ENCODE data around the gene MRPL37.
"Not testable (repeated sequence)": the region's sequence is repeated elsewhere in the genome, so short reads cannot be mapped to it uniquely, and the experiment has no call there.

The MRPL37 gene

DNA sequence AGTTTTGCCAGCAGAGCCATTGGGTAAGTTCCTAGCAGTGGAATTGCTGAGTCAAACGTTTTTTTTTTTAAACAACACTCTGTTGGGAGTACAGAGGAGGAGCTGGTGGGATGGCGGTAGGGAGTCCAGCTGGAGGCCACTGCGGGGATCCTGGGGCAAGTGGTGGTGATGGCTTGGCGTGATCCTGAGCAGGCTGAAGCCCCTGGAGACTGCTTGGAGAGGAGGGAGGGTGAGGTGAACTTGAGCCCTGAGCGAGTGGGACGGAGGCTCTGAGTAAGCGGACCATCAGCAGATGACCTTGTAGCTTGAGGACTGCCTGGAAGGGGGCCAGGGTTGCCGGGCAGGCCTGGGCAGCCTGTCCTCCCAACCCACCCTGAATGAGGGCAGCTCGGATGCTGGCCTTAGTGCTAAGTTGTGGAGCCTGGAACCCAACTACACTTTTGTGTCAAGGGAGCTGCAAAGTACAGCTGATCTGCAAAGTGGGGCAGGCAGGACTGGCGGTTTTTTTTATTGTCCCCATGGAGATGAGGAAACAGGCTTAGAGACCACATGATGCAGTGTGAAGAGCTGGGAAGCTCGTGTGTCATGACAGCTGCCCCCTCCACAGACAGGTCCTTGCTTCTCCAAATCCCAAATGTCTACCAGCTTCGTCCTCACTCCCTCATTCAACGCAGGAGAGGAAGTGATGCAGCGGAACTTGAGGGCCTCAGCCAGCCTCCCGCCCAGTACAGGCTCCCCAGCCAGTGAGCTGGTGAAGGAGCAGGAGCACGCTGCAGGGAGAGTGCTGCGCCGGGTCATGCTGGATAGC, 20.2 kb downstream of the MRPL37 start:
- peak; percentile 27 for DNase-seq

DNA sequence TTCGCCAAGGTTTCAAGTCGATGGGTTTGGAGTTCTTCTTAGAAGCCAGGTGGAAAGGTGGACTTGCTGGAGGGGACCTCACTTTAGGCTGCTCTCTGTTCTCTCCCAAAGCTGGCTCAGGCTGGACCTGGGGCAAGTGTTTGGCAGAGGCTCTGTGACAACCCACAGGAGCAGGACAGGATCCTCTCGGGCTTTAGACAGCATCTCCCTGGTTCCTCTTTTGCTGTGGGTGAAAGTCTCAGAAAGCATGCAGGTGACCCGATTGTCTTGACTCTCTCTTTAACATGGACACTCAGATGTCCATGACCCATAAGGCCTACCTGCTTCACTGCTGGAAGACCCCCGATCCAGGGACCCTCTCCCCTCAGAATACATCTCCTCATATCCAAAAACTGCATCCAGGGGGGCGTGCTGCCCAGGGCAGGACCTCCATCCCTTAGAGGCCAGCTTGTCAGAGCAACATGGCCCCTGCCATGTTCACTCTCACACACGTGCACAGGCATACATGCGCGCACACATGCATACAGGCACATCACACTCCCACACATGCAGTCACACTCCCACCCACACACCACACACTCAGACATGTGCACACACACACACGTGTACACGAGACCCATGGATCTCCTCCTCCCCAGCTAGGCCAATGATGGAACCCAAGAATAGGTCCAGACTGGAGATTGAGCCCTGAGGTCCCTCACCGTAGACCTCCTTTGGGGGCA, 21.3 kb downstream of the MRPL37 start:
- DNase-seq = no peak

DNA sequence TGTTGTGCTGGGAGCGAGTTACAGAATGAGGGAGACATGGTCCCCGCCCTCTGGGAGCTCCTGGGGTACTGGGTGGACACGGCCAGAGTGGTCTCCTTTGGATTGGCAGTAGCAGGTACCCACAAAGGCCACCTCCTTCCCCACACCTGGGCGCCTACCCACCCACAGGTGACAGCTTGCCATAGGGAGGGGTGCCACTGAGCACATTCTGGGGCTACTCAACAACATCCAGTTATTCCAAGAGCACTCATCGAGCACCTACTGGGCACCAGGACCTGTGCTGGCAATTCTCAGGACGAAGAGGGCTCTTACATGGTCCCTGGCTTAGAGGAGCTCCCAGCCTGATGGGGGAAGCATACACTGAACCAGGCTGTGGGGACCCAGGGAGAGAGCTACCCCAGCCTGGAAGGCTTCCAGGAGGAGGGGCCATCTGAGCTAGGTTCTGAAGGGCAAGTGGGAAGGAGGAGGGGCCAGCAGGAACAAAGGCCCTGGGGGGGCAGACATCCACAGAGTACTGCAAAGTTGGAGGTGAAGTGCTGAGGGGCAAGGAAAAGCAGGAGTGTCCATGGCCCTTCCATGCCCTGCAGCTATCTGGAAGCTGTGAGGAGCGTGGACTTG, 22.0 kb downstream of the MRPL37 start:
- DNase-seq = no peak

DNA sequence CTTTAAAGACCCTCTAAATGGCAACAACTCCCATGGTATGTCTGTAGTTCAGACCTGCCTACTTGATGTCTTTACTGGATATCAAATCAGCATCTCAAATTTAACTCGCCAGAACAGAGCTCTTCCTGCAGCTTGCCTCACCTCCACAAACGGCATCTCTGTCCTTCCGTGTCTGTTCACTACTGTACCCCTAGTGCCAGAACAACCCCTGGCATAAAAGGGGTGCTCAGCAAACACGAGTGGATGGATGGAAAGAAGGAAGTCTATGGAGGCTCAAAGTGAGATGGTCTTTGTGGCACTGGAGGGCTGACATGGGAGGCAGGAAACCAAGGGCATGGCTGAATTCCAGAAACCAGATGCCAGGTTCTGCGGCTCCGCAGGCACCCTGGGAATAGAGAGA, 22.7 kb downstream of the MRPL37 start:
- DNase-seq = no peak

DNA sequence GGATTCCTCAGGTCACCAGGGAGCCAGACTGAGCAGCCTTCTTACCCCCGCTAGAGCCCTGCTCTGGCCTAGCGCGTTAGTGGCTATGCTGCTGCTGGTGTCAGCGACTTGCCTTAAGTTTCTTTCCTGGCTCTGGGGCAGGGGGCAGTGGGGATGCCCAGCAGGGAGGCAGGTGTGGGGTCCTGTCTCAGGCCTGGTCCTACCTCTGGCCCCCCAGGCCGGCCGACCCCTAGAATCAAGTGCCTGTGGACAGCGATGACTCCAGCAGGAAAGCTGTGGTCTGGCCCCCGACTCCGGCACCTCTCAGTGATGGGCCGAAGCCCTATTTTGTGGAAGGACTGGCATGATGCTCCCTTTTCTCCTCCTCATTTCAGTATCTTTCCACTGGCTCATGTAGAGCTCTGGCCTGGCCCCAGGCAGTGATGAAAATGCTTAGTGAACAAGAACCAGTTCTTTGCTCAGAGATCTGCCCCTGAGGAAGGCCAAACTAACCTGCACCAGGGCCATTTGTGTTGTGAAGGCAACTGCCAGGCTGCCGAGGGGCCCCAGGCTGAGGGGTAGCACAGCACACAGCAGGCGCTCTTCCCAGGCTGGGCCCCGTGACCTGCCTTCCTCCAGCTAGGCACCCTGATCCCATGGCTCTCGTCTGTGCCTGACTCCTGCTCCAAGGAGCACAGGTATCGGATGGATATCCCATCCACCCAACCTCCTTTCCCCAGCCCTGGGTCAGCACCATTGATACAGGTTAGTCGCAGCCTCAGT, 23.7 kb downstream of the MRPL37 start:
- DNase-seq = no peak

DNA sequence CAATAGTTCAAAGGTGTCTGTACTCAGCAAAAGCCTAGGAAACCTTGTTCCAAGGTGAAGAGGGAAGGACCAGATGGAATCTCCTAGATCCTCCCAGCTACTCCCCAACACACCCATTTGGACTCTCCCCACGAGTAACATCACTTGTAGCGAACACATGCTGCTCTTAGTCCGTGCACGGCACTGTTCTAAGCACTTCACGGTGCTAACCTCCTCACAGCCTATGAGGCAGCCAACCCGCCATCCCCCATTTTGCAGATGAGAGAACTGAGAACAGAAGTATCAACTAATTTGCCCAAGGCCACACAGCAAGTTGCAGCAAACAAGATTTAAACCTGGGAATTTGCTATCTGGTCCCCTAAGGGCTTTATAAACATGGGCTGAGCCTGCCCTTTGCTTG, 24.3 kb downstream of the MRPL37 start:
- no peak for DNase-seq

DNA sequence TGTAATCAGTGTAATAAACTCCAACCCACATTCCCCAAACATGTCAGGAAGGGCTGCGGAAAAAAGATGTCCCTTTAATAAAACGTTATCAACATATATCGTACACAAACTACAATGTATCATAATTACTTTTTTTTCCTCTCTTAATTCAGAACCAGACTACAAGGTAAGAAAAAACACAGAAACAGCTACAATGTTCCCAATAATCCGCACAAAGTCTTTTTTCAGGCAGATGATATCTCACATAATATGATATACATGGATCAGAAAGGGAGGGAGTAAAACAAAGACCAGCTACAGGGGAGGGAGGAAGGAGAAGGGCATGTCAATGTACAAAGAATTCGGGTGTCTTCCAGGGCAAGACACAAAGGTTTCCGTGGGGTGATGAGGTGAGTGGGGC, 25.4 kb downstream of the MRPL37 start:
- DNase-seq = no peak

DNA sequence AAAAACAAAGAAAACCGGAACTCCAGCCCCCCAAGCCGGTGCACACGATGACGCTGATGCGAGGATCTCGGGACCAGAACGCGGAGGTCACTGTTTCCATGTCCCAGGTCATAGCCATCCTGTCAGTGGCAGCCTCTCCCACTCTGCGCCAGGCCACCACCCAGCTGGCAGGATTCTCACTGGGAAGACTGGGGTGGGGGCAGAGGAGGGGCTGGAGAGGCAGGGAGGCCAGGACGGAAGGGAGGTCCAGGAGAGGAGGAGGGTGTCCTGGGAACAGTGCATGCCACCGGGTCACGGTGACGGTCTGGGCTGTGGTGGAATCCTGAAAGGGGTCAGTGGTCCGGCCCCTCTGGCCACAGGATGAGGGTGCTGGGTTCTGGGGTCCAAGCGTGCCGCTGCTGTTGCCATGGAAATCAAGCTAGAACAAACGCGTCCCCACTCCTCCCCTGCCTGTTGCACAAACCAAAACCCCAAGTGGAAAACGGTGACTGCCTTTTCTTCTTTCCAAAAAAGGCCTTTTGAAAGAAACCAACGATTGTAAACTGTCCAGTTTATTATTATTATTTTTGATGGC, 26.1 kb downstream of the MRPL37 start:
- no peak for DNase-seq

DNA sequence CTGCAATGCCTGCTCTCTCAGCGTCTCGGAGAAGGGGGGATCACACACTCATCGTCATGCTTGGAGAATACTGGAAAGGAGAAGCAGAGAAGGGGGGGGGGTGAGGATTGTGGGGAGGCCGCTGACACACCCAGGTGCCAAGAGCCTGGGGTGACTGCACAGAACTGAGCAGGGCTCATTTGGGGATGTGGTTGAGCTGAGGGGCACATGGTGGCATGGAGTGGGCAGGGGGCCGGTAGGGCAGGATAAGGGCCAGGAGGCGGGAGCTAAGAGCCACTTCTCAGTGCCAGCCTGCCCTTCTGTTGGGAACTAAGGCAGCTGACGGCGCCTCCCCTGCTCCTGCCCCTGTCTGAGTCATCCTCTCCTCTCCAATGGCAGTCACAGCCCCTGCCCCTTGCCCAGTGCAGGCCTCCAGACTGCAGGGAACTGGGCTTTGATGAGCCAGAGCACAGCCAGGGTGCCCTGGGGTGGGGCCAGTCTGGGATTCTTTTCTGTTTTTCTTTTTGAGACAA, 27.2 kb downstream of the MRPL37 start:
- DNase-seq = peak; percentile 8

DNA sequence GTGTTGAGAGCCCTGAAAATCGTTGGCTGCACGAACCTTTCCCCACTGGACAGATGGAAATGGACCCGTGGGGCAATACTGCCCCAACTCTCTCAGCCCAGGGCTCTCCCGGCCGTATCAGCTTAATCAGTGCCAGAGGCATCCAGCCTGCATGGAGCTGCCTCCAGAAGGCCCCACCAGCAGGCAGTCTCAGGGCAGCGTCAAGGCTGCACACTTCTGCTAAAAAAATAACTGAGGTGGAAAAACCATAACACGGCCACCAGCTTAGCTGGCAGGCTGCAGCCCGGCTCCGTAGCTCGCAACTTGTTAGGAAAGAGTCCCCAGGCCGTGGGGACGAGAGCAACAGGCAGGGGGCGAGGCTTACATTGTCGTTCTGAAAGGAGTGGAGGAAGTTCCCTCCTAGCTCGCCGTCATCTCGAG, 27.9 kb downstream of the MRPL37 start:
- DNase-seq = no peak

DNA sequence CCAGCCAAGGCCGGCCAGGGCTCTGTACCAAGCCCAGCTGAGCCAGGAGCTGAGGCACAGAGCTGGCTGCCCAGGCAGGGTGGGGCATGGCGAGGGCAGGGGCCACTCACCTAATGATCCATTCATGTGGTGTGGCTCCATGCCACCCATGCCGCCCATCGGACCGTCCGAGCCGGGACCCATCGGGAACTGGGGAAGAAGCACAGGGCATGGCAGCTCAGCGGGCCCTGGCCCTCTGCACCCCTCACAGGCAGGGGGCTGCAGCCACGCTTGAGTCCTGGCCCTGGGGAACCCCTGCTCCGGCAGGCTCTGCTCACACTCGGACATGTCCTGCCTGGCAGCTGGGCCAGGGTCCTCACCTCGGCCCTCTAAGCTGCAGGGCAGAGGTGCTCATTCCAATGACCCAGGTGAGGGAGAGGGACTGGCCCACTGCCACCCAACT, 28.7 kb downstream of the MRPL37 start:
- DNase-seq = no peak

DNA sequence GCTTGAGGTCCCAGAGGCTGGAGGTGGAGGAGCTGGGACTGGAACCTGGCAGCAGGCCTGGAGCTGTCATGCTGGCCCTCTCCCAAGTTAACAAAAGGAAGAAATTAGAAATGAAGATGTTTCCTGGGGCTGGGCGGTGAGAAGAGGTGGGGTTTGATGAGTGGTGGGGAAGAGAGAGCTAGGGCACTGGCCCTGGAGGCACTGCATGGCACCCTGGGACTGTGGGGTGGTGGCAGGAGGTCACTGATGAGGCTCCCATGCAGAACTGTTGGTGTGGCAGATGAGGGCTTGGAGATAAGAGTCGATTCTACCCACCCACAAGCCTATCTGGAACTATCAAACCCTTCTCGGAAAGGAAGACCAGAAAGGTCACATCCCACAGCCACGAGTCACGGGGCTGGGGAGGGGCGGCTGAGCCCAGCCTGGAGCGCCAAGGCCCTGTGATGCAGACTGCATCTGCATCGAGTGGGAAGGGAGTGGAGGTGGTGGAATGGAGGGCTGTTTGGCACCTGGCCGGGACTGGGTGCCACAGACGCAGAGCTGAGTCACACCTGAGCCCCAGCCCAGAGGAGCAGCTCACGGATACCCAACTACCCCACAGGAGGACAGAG, 29.4 kb downstream of the MRPL37 start:
- DNase-seq = no peak

DNA sequence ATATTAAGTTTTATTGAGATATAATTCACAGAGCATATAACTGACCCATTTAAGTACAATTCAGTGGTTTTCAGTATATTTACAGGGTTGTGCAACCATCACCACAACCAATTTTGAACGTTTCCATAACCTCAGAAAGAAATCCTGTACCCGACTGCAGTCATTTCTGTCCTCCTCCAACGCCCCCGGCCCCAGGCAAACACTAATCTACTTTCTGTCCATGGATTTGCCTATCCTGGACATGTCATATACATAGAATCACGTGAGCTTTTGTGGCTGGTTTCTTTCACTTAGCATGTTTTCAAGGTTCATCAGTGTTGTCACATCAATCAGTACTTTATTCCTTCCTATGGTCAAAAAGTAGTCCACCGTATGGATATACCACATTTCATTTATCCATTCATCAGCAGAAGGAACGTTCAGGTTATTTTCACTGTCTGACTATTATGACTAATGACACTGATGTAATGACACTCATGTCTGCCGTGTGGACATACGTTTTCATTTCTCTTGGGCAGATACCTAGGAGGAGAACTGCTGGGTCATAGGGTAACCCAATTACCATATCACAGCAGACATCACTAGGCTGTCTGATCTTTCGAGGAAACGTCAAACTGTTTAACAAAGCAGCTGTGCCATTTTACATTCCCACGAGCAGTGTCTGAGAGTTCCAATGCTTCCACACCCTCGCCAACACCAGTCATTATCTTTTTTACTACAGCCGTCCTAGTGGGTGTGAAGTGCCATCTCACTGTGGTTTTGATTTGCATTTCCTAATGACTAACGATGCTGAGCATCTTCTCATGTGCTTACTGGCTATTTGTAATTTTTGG, 30.8 kb downstream of the MRPL37 start:
- DNase-seq = no peak

DNA sequence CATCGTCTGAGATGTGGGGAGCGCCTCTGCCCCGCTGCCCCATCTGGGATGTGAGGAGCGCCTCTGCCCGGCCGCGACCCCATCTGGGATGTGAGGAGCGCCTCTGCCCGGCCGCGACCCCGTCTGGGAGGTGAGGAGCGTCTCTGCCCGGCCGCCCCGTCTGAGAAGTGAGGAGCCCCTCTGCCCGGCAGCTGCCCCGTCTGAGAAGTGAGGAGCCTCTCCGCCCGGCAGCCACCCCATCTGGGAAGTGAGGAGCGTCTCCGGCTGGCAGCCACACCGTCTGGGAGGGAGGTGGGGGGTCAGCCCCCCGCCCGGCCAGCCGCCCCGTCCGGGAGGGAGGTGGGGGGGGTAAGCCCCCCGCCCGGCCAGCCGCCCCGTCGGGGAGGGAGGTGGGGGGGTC, 33.2 kb downstream of the MRPL37 start:
- DNase-seq = not testable (repeated sequence)

DNA sequence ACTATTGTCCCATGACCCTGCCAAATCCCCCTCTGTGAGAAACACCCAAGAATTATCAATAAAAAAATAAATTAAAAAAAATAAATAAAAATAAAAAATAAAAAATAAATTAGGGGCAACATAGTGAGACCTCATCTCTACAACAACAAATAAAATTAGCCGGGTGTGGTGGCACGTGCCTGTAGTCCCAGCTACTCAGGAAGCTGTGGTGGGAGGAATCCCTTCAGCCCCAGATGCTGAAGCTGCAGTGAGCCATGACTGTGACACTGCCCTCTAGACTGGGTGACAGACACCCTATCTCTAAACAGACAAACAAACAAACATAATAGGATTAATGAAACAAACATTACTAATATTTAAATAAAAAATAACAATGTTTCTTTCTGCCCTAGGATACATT, 34.3 kb downstream of the MRPL37 start:
- no peak for DNase-seq

DNA sequence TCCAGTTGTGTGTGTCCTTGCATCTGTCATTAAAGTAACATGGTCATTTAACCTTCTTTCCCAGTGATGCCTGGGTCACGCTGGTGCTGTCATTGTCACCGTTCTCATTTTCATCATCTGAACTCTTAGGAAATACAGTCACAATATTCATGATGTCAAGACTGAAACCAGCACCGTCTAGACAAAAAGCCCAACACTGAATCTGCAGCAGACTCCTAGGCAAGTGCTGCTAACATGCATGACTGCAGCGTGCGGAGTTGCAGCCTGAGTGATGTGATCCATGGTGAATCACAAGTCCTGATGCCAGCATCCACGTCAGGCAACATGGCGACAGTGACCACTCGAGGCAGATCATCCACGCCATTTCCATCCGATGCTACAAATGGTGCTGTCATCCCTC, 37.6 kb downstream of the MRPL37 start:
- no peak for DNase-seq

DNA sequence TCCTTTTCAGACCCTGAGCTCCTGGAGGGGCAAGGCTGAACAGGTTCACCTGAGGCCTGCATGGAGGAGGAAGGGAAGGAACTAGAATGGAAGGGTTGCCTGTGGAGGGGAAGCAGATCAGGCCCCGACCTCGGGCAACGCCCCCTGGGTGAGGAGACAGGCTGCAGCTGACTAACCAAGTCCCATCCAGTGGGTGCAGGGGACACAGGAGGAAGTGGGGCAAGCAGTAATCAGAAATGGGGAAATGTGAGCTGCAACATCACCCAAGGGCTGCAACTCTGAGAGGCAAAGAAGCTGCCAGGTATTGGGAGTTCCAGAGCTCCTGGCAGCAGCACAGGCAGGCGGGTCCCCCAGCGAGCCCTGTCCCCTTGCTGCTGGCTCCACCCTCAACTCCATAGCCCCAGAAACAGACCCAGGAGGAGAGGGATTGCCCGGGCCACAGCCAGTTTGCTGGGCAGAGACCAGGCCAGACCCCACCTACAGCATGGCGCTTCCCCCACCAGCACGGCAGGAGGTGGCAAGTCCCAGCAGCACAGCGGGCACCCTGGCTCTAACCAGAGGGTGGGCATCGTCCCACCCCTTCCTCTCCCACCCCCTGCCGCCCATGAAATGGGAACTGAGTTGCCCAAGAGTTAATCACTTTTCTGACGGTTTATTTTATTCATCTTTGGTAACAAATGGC, 38.5 kb downstream of the MRPL37 start:
- DNase-seq = no peak

DNA sequence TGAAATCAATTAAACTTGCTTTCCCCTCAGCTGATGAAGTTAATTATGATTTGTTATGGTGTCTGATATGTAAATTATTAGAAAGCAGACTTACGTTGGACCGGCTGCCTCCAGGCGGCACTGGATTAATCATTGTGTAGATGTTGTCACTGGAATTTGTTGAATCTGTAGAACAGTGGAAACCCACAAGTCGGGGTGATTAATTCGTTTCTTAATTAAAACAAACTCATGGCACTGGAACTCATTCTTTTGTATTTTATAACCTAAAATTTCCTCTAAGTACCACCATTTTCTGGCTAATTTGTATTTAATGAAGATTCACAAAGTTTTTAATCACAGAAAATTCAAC, 39.0 kb downstream of the MRPL37 start:
- DNase-seq = no peak

DNA sequence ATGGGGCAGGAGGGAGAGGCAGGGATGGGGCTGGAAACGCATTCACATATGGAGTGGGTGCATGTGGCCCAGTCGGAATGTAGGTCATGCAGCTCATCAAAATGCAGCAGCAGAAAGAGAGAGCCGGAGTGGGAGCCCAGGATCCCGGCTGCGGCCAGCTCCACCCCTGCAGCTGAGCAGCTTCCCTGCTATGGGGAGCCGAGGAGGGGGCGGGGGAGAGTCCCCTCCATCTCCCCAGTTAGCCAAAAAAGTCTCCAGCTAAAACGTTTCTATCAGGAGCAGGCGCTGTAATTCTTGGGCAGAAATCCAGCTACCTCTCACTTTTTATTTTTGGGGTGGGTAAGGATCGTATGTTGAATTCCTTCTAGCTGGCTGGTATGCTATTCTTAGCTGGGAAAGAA, 39.7 kb downstream of the MRPL37 start:
- no peak for DNase-seq

DNA sequence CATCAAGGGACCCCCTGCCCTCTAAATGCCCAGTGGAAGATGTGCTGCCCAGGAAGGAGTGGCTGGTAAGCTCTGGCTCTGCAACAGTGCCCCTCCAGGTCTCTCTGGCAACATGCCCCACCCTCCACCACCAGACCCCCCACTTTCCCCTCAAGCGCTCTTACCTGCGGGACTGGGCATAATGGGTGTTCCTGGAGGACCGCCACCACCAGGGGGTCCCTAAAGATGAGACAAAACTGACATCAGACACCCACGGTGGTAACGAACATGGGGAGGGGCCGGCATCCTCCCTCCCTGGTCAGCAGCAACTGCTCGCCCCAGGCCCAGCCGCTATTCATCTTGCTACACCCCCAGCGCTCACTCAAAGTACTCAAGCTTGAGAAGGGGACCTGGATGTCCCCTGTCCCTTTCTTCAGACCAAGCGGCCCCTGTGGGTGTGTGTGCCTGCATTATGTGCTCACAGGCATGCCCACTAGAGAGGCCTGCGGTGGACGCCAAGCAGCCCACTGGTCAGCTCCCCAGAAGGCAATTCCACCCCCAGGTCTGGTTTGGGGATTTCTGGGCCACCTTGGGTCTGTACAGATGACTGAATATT, 40.9 kb downstream of the MRPL37 start:
- no peak for DNase-seq

Measured in DMS79 treated with DMSO at 0.1 percent for 48 hours (cell line).